WTC11 (cell line): ENCODE results near the gene FOXRED2. TPM values are rescaled to one million over a fixed set of nuclear protein-coding genes. Genes with fewer than 3 reads are reported as not detected.

Experiments used
- ATAC-seq: fragments of 200-7000 bp; cut with Tn5 transposase; 2 replicates; pipeline ENCODE4 v1.10.0; 2021; ENCODE audit warnings: mild to moderate bottlenecking, moderate library complexity
- CTCF ChIA-PET: fragments of 300-600 bp; sonication (Branson Sonifier 250); formaldehyde crosslinking; loops from one replicate; lab custom pipeline; 2021; ENCODE audit warnings: antibody characterized with exemption; lab: Charles Lee
- POLR2A ChIA-PET: fragments of 350-600 bp; sonication (Branson Sonifier 250); formaldehyde crosslinking; loops from one replicate; lab custom pipeline; 2021; ENCODE audit warnings: antibody characterized with exemption; lab: Charles Lee
- DNase-seq: peaks from one replicate; pipeline ENCODE4 v3.0.0; 2021; ENCODE audit warnings: low spot score
- H3K27ac Mint-ChIP-seq: 2 replicates; pipeline ENCODE4 v1.8.0; 2021; ENCODE audit warnings: mixed read lengths
- H3K27me3 Mint-ChIP-seq: 2 replicates; pipeline ENCODE4 v1.8.0; 2021; ENCODE audit warnings: low read depth, mild to moderate bottlenecking, moderate library complexity, mixed read lengths
- H3K36me3 Mint-ChIP-seq: 2 replicates; pipeline ENCODE4 v1.8.0; 2021; ENCODE audit warnings: mixed read lengths
- H3K4me1 Mint-ChIP-seq: 2 replicates; pipeline ENCODE4 v1.8.0; 2022; ENCODE audit warnings: mixed read lengths
- H3K4me3 Mint-ChIP-seq: 2 replicates; pipeline ENCODE4 v1.8.0; 2021; ENCODE audit warnings: mild to moderate bottlenecking, moderate library complexity, mixed read lengths
- H3K9me3 Mint-ChIP-seq: 2 replicates; pipeline ENCODE4 v1.8.0; 2021; ENCODE audit warnings: mixed read lengths
- CTCF ChIP-seq: fragments of 200-600 bp; IDR thresholded peaks from 2 replicates; pipeline ENCODE4 v1.8.0; 2022; ENCODE audit warnings: antibody characterized with exemption
- FOXK1 ChIP-seq: sonication (generic); formaldehyde crosslinking; IDR thresholded peaks from 2 replicates; pipeline ENCODE4 v1.8.0; 2022; ENCODE audit warnings: mild to moderate bottlenecking, moderate library complexity, missing genetic modification reagents
- FOXP1 ChIP-seq: sonication (generic); formaldehyde crosslinking; IDR thresholded peaks from 2 replicates; pipeline ENCODE4 v1.8.0; 2022; ENCODE audit warnings: missing genetic modification reagents, mild to moderate bottlenecking, moderate library complexity, borderline replicate concordance
- GTF2I ChIP-seq: fragments of 250-450 bp; sonication (Bioruptor Pico); conservative IDR thresholded peaks from 2 replicates; pipeline ENCODE4 v1.4.0; 2021; ENCODE audit warnings: mild to moderate bottlenecking
- IRF2 ChIP-seq: sonication (generic); formaldehyde crosslinking; IDR thresholded peaks from 2 replicates; pipeline ENCODE4 v1.8.0; 2022; ENCODE audit warnings: low read depth, missing genetic modification reagents, borderline replicate concordance
- KAT7 ChIP-seq: sonication (generic); formaldehyde crosslinking; IDR thresholded peaks from 2 replicates; pipeline ENCODE4 v1.8.1; 2023; ENCODE audit warnings: missing genetic modification reagents, mild to moderate bottlenecking, borderline replicate concordance
- NFATC4 ChIP-seq: fragments of 250-450 bp; sonication (Bioruptor Pico); IDR thresholded peaks from 2 replicates; pipeline ENCODE4 v1.9.0; 2021; ENCODE audit warnings: mild to moderate bottlenecking
- NFE2L1 ChIP-seq: sonication (generic); formaldehyde crosslinking; IDR thresholded peaks from 2 replicates; pipeline ENCODE4 v1.8.1; 2023; ENCODE audit warnings: missing genetic modification reagents
- NR3C1 ChIP-seq: sonication (generic); formaldehyde crosslinking; conservative IDR thresholded peaks from 2 replicates; pipeline ENCODE4 v1.8.1; 2023; ENCODE audit warnings: low read depth, mild to moderate bottlenecking, missing genetic modification reagents
- OVOL2 ChIP-seq: fragments of 250-450 bp; sonication (Bioruptor Pico); IDR thresholded peaks from 2 replicates; pipeline ENCODE4 v1.9.0; 2021; ENCODE audit warnings: mild to moderate bottlenecking, borderline replicate concordance
- SMAD4 ChIP-seq: sonication (generic); formaldehyde crosslinking; IDR thresholded peaks from 2 replicates; pipeline ENCODE4 v1.8.0; 2022; ENCODE audit warnings: mild to moderate bottlenecking, missing genetic modification reagents
- TEAD1 ChIP-seq: sonication (generic); formaldehyde crosslinking; IDR thresholded peaks from 2 replicates; pipeline ENCODE4 v1.8.0; 2022; ENCODE audit warnings: mild to moderate bottlenecking, missing genetic modification reagents
- TP53 ChIP-seq: sonication (generic); formaldehyde crosslinking; IDR thresholded peaks from 2 replicates; pipeline ENCODE4 v1.8.1; 2023; ENCODE audit warnings: mild to moderate bottlenecking, missing genetic modification reagents
- ZBTB21 ChIP-seq: sonication (generic); formaldehyde crosslinking; IDR thresholded peaks from 2 replicates; pipeline ENCODE4 v1.8.1; 2023; ENCODE audit warnings: mild to moderate bottlenecking, missing genetic modification reagents, borderline replicate concordance
- ZNF219 ChIP-seq: sonication (generic); formaldehyde crosslinking; IDR thresholded peaks from 2 replicates; pipeline ENCODE4 v1.8.0; 2023; ENCODE audit warnings: missing genetic modification reagents, mild to moderate bottlenecking, borderline replicate concordance
- ZNF416 ChIP-seq: fragments of 250-450 bp; sonication (Bioruptor Pico); IDR thresholded peaks from 2 replicates; pipeline ENCODE4 v1.9.0; 2021; ENCODE audit warnings: mild to moderate bottlenecking, inconsistent platforms
- total RNA-seq: library from RNA; stranded (reverse); gene quantifications from 3 replicates; pipeline ENCODE4 v1.2.3, GENCODE V29; 2021
- TF ChIP-seq, protein P1 (sequence below): sonication (generic); formaldehyde crosslinking; IDR thresholded peaks from 2 replicates; pipeline ENCODE4 v1.8.1; 2023; ENCODE audit warnings: mild to moderate bottlenecking, missing genetic modification reagents
- TF ChIP-seq, protein P2 (sequence below): fragments of 250-450 bp; sonication (Bioruptor Pico); IDR thresholded peaks from 2 replicates; pipeline ENCODE4 v1.8.0; 2021; ENCODE audit warnings: mild to moderate bottlenecking
- TF ChIP-seq, protein P3 (sequence below): sonication (generic); formaldehyde crosslinking; conservative IDR thresholded peaks from 2 replicates; pipeline ENCODE4 v1.8.1; 2022; ENCODE audit warnings: mild to moderate bottlenecking, missing genetic modification reagents
- TF ChIP-seq, protein P4 (sequence below): sonication (generic); formaldehyde crosslinking; IDR thresholded peaks from 2 replicates; pipeline ENCODE4 v1.8.0; 2023; ENCODE audit warnings: missing genetic modification reagents
- TF ChIP-seq, protein P5 (sequence below): fragments of 250-450 bp; sonication (Bioruptor Pico); IDR thresholded peaks from 2 replicates; pipeline ENCODE4 v1.9.0; 2021; ENCODE audit warnings: mild to moderate bottlenecking, borderline replicate concordance

The FOXRED2 gene
- total RNA-seq, 1 experiment from 2014 or later = 20.1 TPM

DNA sequence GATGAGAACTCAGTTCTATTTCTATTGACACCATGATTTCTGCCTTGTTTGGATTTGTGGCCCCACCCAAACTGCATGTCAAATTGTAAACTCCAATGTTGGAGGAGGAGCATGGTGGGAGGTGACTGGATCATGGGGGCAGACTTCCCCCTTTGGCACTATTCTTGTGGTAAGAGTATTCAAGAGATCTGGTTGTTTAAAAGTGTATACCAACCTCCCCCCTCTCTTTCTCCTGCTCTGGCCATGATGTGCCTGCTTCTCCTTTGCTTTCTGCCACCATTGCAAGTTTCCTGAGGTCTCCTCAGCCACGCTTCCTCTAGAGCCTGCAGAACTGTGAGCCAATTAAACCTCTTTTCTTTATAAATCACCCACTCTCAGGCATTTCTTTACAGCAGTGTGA lies 7.9 kb upstream of the FOXRED2 start:
- no peaks in the 10 kb centered on the region for H3K27me3 Mint-ChIP-seq

GRCh38 chr22:36512991-36513390 lies 6.2 kb upstream of the FOXRED2 start:
- peaks cover 76% of the 10 kb centered on the region for H3K36me3 Mint-ChIP-seq
- DNase-seq (no peak), ATAC-seq (no peak)
- ChIA-PET CTCF (interaction anchor here (1.4 kb wide), 1 partner anchor 26 kb away, joined by 4 read pairs; no protein-coding TSS in a partner anchor), POLR2A (no interaction called here)
- H3K27ac Mint-ChIP-seq = no peak overlapping the region
- H3K4me3 Mint-ChIP-seq = no peak overlapping the region
- H3K27me3 Mint-ChIP-seq = peaks cover 7% of the 10 kb centered on the region
- H3K9me3 Mint-ChIP-seq = no peaks in the 10 kb centered on the region
- no peaks in the 10 kb centered on the region for H3K4me1 Mint-ChIP-seq
- no peak for TF ChIP-seq TEAD1
- TF ChIP-seq NR3C1 = no peak
- no peak for TF ChIP-seq ZNF416 (CRISPR knock-in tag)
- TF ChIP-seq GTF2I (CRISPR knock-in tag) = no peak
- no peak for TF ChIP-seq IRF2 (CRISPR knock-in tag)
- TF ChIP-seq, protein P1, sequence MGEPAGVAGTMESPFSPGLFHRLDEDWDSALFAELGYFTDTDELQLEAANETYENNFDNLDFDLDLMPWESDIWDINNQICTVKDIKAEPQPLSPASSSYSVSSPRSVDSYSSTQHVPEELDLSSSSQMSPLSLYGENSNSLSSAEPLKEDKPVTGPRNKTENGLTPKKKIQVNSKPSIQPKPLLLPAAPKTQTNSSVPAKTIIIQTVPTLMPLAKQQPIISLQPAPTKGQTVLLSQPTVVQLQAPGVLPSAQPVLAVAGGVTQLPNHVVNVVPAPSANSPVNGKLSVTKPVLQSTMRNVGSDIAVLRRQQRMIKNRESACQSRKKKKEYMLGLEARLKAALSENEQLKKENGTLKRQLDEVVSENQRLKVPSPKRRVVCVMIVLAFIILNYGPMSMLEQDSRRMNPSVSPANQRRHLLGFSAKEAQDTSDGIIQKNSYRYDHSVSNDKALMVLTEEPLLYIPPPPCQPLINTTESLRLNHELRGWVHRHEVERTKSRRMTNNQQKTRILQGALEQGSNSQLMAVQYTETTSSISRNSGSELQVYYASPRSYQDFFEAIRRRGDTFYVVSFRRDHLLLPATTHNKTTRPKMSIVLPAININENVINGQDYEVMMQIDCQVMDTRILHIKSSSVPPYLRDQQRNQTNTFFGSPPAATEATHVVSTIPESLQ (CRISPR knock-in tag) = no peak
- TF ChIP-seq CTCF = no peak
- TF ChIP-seq, protein P2, sequence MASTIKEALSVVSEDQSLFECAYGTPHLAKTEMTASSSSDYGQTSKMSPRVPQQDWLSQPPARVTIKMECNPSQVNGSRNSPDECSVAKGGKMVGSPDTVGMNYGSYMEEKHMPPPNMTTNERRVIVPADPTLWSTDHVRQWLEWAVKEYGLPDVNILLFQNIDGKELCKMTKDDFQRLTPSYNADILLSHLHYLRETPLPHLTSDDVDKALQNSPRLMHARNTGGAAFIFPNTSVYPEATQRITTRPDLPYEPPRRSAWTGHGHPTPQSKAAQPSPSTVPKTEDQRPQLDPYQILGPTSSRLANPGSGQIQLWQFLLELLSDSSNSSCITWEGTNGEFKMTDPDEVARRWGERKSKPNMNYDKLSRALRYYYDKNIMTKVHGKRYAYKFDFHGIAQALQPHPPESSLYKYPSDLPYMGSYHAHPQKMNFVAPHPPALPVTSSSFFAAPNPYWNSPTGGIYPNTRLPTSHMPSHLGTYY (CRISPR knock-in tag) = no peak
- TF ChIP-seq FOXP1 (CRISPR knock-in tag) = no peak
- TF ChIP-seq ZBTB21 = no peak
- no peak for TF ChIP-seq TP53 (CRISPR knock-in tag)
- no peak for TF ChIP-seq SMAD4 (CRISPR knock-in tag)
- no peak for TF ChIP-seq OVOL2 (CRISPR knock-in tag)
- TF ChIP-seq, protein P3, sequence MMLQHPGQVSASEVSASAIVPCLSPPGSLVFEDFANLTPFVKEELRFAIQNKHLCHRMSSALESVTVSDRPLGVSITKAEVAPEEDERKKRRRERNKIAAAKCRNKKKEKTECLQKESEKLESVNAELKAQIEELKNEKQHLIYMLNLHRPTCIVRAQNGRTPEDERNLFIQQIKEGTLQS (CRISPR knock-in tag) = no peak
- TF ChIP-seq, protein P4, sequence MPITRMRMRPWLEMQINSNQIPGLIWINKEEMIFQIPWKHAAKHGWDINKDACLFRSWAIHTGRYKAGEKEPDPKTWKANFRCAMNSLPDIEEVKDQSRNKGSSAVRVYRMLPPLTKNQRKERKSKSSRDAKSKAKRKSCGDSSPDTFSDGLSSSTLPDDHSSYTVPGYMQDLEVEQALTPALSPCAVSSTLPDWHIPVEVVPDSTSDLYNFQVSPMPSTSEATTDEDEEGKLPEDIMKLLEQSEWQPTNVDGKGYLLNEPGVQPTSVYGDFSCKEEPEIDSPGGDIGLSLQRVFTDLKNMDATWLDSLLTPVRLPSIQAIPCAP (CRISPR knock-in tag) = no peak

More for the DNA sequence above, 7.9 kb upstream of the FOXRED2 start:
- DNase-seq = no peak
- H3K4me1 Mint-ChIP-seq = no peaks in the 10 kb centered on the region
- H3K36me3 Mint-ChIP-seq = peaks cover 93% of the 10 kb centered on the region
- ChIA-PET POLR2A (no interaction called here), CTCF (no interaction called here)
- no peak for ATAC-seq
- no peak overlapping the region for H3K4me3 Mint-ChIP-seq
- H3K27ac Mint-ChIP-seq = no peak overlapping the region
- H3K9me3 Mint-ChIP-seq = no peaks in the 10 kb centered on the region
- TF ChIP-seq, protein P5, sequence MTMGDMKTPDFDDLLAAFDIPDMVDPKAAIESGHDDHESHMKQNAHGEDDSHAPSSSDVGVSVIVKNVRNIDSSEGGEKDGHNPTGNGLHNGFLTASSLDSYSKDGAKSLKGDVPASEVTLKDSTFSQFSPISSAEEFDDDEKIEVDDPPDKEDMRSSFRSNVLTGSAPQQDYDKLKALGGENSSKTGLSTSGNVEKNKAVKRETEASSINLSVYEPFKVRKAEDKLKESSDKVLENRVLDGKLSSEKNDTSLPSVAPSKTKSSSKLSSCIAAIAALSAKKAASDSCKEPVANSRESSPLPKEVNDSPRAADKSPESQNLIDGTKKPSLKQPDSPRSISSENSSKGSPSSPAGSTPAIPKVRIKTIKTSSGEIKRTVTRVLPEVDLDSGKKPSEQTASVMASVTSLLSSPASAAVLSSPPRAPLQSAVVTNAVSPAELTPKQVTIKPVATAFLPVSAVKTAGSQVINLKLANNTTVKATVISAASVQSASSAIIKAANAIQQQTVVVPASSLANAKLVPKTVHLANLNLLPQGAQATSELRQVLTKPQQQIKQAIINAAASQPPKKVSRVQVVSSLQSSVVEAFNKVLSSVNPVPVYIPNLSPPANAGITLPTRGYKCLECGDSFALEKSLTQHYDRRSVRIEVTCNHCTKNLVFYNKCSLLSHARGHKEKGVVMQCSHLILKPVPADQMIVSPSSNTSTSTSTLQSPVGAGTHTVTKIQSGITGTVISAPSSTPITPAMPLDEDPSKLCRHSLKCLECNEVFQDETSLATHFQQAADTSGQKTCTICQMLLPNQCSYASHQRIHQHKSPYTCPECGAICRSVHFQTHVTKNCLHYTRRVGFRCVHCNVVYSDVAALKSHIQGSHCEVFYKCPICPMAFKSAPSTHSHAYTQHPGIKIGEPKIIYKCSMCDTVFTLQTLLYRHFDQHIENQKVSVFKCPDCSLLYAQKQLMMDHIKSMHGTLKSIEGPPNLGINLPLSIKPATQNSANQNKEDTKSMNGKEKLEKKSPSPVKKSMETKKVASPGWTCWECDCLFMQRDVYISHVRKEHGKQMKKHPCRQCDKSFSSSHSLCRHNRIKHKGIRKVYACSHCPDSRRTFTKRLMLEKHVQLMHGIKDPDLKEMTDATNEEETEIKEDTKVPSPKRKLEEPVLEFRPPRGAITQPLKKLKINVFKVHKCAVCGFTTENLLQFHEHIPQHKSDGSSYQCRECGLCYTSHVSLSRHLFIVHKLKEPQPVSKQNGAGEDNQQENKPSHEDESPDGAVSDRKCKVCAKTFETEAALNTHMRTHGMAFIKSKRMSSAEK (CRISPR knock-in tag) = no peak
- TF ChIP-seq ZNF219 (CRISPR knock-in tag) (no peak), KAT7 (no peak), NFE2L1 (CRISPR knock-in tag) (no peak), NFATC4 (no peak), FOXK1 (CRISPR knock-in tag) (no peak)
